A673 (cell line): Measurements from ENCODE around the gene RPL32. TPM values are rescaled to one million over a fixed set of nuclear protein-coding genes. Genes with fewer than 3 reads are reported as not detected.
"Not testable (repeated sequence)": the region's sequence is repeated elsewhere in the genome, so short reads cannot be mapped to it uniquely, and the experiment has no call there.

Experiments used
- BruUV-seq: library from RNA; stranded (reverse); fragments of 400-500 nt; replicated peaks from 2 replicates; lab custom pipeline; 2021; lab: Mats Ljungman, UMichigan
- CTCF ChIA-PET: fragments of 300-600 bp; sonication (Branson Sonifier 250); formaldehyde crosslinking; loops from one replicate; lab custom pipeline; 2022; ENCODE audit warnings: antibody characterized with exemption; lab: Charles Lee
- POLR2A ChIA-PET: fragments of 300-600 bp; sonication (Branson Sonifier 250); formaldehyde crosslinking; loops from one replicate; lab custom pipeline; 2022; ENCODE audit warnings: antibody characterized with exemption; ENCODE audit not compliant: low non-redundant PET; lab: Charles Lee
- DNase-seq: peaks from one replicate; pipeline ENCODE4 v3.0.0-alpha.2; 2015; ENCODE audit warnings: low spot score
- H3K27ac ChIP-seq: fragments of 200-600 bp; sonication (generic); 2 replicates; pipeline ENCODE4 v1.5.1; 2016; ENCODE audit warnings: mixed run types, low read depth, mild to moderate bottlenecking, mixed read lengths, antibody characterized with exemption, low read length; ENCODE audit not compliant: poor library complexity, severe bottlenecking
- H3K27me3 ChIP-seq: fragments of 200-600 bp; sonication (generic); replicated peaks from 2 replicates; pipeline ENCODE4 v1.6.1; 2017; ENCODE audit warnings: mixed run types, low read depth, mild to moderate bottlenecking, mixed read lengths, antibody characterized with exemption, low read length; ENCODE audit not compliant: insufficient read depth, poor library complexity
- H3K36me3 ChIP-seq: fragments of 200-600 bp; sonication (generic); 2 replicates; pipeline ENCODE4 v1.6.1; 2016; ENCODE audit warnings: mixed run types, mild to moderate bottlenecking, mixed read lengths, antibody characterized with exemption, low read length; ENCODE audit not compliant: insufficient read depth, poor library complexity, severe bottlenecking
- H3K4me1 ChIP-seq: fragments of 200-600 bp; sonication (generic); 2 replicates; pipeline ENCODE4 v1.6.1; 2017; ENCODE audit warnings: mixed run types, mild to moderate bottlenecking, mixed read lengths, antibody characterized with exemption, low read length; ENCODE audit not compliant: insufficient read depth, poor library complexity, severe bottlenecking
- H3K4me3 ChIP-seq: fragments of 200-600 bp; sonication (generic); 2 replicates; pipeline ENCODE4 v1.5.1; 2016; ENCODE audit warnings: low read depth, mixed run types, mild to moderate bottlenecking, mixed read lengths, low read length; ENCODE audit not compliant: poor library complexity, severe bottlenecking
- H3K9me3 ChIP-seq: fragments of 200-600 bp; sonication (generic); 2 replicates; pipeline ENCODE4 v1.6.1; 2016; ENCODE audit warnings: mixed run types, low read depth, mild to moderate bottlenecking, mixed read lengths, antibody characterized with exemption, low read length; ENCODE audit not compliant: poor library complexity, severe bottlenecking
- EZH2 ChIP-seq: fragments of 200-600 bp; sonication (generic); IDR thresholded peaks from 2 replicates; pipeline ENCODE4 v1.6.1; 2017; ENCODE audit warnings: borderline replicate concordance, low read depth, mild to moderate bottlenecking, mixed read lengths, antibody characterized with exemption, low read length; ENCODE audit not compliant: poor library complexity, severe bottlenecking
- intact Hi-C: fragments of 100-400 bp; cut with micrococcal nuclease; formaldehyde crosslinking; loops from one replicate; pipeline ENCODE4 v1.10.0; 2022; ENCODE audit not compliant: unreplicated experiment
- total RNA-seq: library from RNA; stranded (reverse); gene quantifications from 2 replicates; pipeline ENCODE4 v1.2.3, GENCODE V29; 2021
- TF ChIP-seq, protein P1 (sequence below): fragments of 300-800, 200-600 bp; sonication (generic); conservative IDR thresholded peaks from 2 replicates; pipeline ENCODE4 v1.5.1; 2017; ENCODE audit warnings: low read depth, mild to moderate bottlenecking, antibody characterized with exemption, low read length, moderate library complexity, mixed read lengths

RPL32 gene
- total RNA-seq, 1 experiment from 2014 or later: 1,684 TPM

DNA sequence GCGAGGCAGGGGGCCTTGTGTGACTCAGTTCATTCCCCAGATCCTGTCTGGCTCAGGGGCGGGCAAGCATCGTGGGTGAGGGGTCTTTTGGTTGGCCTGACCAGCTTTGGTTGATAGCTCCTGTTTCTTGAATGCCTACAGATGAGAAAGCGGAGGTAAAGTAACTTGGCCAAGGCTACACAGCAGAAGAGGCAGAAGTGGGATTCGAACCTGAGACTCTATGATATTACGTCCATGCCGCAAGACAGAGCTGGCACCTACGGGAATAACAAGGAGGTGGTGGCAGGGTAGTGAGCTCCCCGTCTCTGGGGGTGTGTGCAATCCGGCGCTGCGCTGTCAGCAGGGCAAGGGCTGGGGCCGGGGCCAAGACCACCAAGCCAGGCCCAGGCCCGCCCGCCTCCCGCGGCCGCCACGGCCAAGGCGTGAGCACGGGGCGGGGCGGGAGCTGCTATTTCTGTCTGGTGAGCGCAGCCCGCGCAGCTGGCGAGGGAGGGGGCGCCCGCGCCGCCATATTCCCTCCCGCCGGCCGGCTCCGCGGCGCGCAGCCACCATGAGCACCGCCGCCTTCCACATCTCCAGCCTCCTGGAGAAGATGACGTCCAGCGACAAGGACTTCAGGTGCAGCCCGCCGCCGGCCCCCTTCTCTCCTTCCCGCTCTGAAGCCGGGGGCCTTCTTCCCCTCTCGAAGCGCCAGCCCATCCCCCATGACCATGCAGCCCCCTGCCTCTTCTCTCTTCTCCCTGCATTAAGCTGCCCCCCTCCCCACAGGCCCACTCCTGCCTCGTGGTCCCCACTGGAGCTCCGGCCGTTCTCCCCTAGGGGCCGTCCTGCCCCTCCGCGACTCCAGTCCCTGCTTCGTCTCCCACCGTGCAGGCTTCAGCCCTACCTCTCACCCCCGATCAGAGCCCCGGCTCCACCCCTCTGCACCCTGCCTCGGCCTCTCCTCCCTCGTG lies 44.9 kb downstream of the RPL32 start, which contains the start of gene CAND2:
Gene CAND2 (plus strand): TSS at position 510 of the 953 bp plus-strand sequence. CDS start 41 bp downstream, at position 551.
- H3K36me3 ChIP-seq: no peaks in the 10 kb centered on the region
- TF ChIP-seq, protein P1, sequence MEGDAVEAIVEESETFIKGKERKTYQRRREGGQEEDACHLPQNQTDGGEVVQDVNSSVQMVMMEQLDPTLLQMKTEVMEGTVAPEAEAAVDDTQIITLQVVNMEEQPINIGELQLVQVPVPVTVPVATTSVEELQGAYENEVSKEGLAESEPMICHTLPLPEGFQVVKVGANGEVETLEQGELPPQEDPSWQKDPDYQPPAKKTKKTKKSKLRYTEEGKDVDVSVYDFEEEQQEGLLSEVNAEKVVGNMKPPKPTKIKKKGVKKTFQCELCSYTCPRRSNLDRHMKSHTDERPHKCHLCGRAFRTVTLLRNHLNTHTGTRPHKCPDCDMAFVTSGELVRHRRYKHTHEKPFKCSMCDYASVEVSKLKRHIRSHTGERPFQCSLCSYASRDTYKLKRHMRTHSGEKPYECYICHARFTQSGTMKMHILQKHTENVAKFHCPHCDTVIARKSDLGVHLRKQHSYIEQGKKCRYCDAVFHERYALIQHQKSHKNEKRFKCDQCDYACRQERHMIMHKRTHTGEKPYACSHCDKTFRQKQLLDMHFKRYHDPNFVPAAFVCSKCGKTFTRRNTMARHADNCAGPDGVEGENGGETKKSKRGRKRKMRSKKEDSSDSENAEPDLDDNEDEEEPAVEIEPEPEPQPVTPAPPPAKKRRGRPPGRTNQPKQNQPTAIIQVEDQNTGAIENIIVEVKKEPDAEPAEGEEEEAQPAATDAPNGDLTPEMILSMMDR: no peak
- TF ChIP-seq EZH2: no peak
- peaks cover 3% of the 10 kb centered on the region for H3K4me1 ChIP-seq
- BruUV-seq: no TSS peak
- H3K27ac ChIP-seq: peak within 1 kb of the TSS; percentile 41
- POLR2A ChIA-PET: interaction anchor here (0.6 kb wide), 1 partner anchor 14 kb away, joined by 3 read pairs; no protein-coding TSS in a partner anchor
- peak; percentile 70 for DNase-seq
- intact Hi-C loops: no loop called here
- no peaks in the 10 kb centered on the region for H3K9me3 ChIP-seq
- H3K27me3 ChIP-seq: no peaks in the 10 kb centered on the region
- peak within 1 kb of the TSS; percentile 55 for H3K4me3 ChIP-seq
- CTCF ChIA-PET: interaction anchor here (0.7 to 1.6 kb wide), 3 partner anchors 9 to 108 kb away, joined by 3 to 6 read pairs (median 3); no protein-coding TSS in a partner anchor

DNA sequence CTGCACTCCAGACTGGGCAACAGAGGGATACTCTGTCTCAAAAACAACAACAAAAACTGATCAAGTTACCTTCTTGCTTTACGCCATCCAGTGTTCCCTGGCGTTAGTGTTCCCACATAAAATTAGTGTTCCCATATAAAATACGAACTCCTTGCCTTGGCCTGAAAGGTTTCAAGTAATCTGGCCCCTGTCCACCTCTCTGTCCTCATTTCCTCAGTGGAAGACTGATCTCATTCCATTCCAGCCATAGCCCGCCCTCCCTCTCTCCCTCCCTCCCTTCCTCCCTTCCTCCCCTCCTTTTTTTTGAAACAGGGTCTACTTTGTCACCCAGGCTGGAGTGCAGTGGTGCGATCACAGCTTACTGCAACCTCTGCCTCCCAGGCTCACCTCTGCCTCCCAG lies 47.7 kb downstream of the RPL32 start:
- ChIA-PET POLR2A (no interaction called here), CTCF (no interaction called here)
- no peak for DNase-seq
- Histone ChIP-seq H3K4me1 (peaks cover 3% of the 10 kb centered on the region), H3K27ac (no peak overlapping the region), H3K27me3 (no peaks in the 10 kb centered on the region), H3K4me3 (no peak overlapping the region), H3K36me3 (no peaks in the 10 kb centered on the region), H3K9me3 (no peaks in the 10 kb centered on the region)
- intact Hi-C loops: no loop called here
- BruUV-seq: no TSS peak
- TF ChIP-seq, protein P1: no peak
- TF ChIP-seq EZH2: no peak

DNA sequence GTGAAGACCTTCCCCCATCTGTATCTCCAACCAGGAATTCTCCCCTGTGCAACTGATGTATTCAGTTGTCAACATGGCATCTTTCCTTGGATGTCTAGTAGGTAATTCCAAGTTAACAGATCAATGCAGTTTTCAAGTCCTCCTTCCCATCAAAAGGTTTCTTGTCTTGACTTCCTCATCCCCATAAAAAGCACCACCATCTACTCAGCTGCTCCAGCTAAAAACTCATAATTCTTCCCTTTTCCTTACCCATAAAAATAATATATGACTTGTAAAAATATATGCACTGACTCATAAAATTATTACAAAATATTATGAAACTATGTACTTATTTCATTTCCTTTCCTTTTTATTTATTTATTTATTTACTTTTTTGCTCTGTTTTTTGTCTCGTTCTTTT lies 49.9 kb downstream of the RPL32 start:
- no TSS peak for BruUV-seq
- no peak for DNase-seq
- Histone ChIP-seq H3K9me3 (no peaks in the 10 kb centered on the region), H3K4me1 (peaks cover 3% of the 10 kb centered on the region), H3K27ac (no peak overlapping the region), H3K4me3 (no peak overlapping the region), H3K27me3 (no peaks in the 10 kb centered on the region), H3K36me3 (no peaks in the 10 kb centered on the region)
- TF ChIP-seq EZH2: no peak
- TF ChIP-seq, protein P1: no peak
- CTCF ChIA-PET: no interaction called here
- intact Hi-C loops: no loop called here
- POLR2A ChIA-PET: no interaction called here

DNA sequence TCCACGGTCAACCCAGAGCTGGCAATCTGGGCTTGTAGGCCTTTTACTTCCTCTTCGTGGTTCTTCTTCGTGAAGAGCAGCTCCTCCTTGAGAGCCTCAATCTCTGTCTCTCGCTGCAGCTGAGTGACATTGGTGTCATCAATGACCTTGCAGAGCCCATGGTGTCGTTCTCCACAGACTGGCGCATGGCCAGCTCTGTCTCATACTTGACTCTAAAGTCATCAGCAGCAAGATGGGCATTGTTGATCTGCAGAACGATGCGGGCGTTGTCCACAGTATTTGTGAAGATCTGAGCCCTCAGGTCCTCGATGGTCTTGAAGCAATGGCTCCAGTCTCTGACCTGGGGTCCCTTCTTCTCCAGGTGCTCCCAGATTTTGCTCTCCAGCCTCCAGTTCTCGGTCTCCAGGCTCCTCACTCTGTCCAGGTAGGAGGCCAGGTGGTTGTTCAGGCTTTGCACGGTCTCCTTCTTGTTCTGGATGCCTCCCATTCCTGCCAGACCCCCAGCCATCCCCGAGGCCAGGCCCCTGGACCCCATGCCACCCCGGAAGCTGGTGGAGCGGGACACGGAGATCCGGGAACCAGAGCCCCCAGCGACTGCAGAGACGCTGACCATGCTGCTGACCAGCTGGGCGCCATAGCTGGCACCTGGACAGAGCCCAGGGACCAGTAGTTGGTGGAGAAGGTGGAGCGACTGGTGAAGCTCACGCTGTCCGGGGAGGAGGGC lies 53.2 kb downstream of the RPL32 start:
- H3K4me1 ChIP-seq, H3K27ac ChIP-seq, H3K36me3 ChIP-seq, H3K4me3 ChIP-seq, H3K9me3 ChIP-seq, H3K27me3 ChIP-seq, BruUV-seq, POLR2A ChIA-PET, DNase-seq: not testable (repeated sequence)
- CTCF ChIA-PET: interaction anchor here (0.7 kb wide), 1 partner anchor 9 kb away, joined by 3 read pairs; no protein-coding TSS in a partner anchor
- intact Hi-C loops: loop anchor here (5.0 kb wide), 1 partner anchor 104 kb away; no protein-coding TSS in a partner anchor
